Ectodermal cell (in vitro differentiated cells): ENCODE measurements around the gene TMEM167A.

Experiments used
- H3K27ac ChIP-seq: 2 replicates; pipeline ENCODE4 v1.7.0; 2013; ENCODE audit warnings: mild to moderate bottlenecking, low read depth, low read length; ENCODE audit not compliant: insufficient read depth, poor library complexity, severe bottlenecking
- H3K27me3 ChIP-seq: 2 replicates; pipeline ENCODE4 v1.7.0; 2013; ENCODE audit warnings: mild to moderate bottlenecking, low read length; ENCODE audit not compliant: insufficient read depth, control insufficient read depth, poor library complexity, severe bottlenecking
- H3K36me3 ChIP-seq: one replicate; pipeline ENCODE4 v1.7.0; 2013; ENCODE audit warnings: low read length; ENCODE audit not compliant: control insufficient read depth, insufficient read depth
- H3K4me1 ChIP-seq: one replicate; pipeline ENCODE4 v1.7.0; 2013; ENCODE audit warnings: low read length; ENCODE audit not compliant: control insufficient read depth, insufficient read depth
- H3K4me3 ChIP-seq: 2 replicates; pipeline ENCODE4 v1.7.0; 2013; ENCODE audit warnings: low read depth, low read length, control low read depth; ENCODE audit not compliant: insufficient read depth
- H3K9me3 ChIP-seq: 2 replicates; pipeline ENCODE4 v1.7.0; 2013; ENCODE audit warnings: mild to moderate bottlenecking, low read length, moderate library complexity; ENCODE audit not compliant: control insufficient read depth
- WGBS, 2 experiments: methylation state at CpG; one replicate each; pipeline ENCODE4 v1.1.7; 2013; ENCODE audit warnings: missing lambda C conversion rate in 2 of 2; 5-methylcytosine and 5-hydroxymethylcytosine counted together

TMEM167A gene

DNA sequence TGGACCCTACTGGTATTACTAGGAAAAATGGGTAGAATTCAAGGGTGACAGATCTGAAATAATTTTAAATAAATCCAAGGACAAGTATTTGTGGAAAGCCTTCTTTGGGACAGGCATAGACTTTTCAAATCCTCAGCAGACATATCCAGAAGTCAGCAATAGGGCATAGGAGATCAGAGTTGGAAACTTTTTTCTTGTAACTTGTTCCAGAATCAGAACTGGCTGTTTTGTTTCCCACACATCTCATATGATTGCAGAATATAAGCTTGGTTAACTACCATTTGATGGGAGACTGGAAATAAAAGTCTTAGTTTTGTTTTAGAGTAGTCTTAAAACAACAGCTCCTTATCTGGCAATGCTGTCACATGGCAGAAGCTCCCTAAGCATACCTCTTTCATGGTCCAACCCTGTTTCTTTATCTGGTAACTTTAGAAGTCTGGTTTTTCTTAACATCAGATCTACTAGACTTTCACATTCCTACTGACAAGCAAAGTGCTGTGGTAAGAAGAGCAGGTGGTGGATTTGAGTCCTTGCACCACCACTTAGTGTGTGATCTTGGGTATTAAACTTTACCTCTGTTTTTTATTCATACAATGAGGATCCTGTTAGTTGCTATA, 25.3 kb upstream of the TMEM167A start:
- H3K9me3 ChIP-seq: no peaks in the 10 kb centered on the region
- no peaks in the 10 kb centered on the region for H3K27me3 ChIP-seq
- no peak overlapping the region for H3K27ac ChIP-seq
- H3K4me3 ChIP-seq: no peak overlapping the region
- H3K4me1 ChIP-seq: peaks cover 12% of the 10 kb centered on the region
- no peaks in the 10 kb centered on the region for H3K36me3 ChIP-seq

- peaks cover 12% of the 10 kb centered on the region for H3K4me1 ChIP-seq
- no peak overlapping the region for H3K4me3 ChIP-seq
- H3K9me3 ChIP-seq: no peaks in the 10 kb centered on the region
- no peak overlapping the region for H3K27ac ChIP-seq
- H3K36me3 ChIP-seq: no peaks in the 10 kb centered on the region
- no peaks in the 10 kb centered on the region for H3K27me3 ChIP-seq
- 100% methylated on average over 1 of the region's 1 CpG; no CpG with 5 or more reads in 1 of the 2 experiments for WGBS, 2 experiments
Measured at GRCh38 chr5:83101514-83101913, 24.3 kb upstream of the TMEM167A start.

- Histone ChIP-seq H3K27ac (no peak overlapping the region), H3K27me3 (no peaks in the 10 kb centered on the region), H3K36me3 (no peaks in the 10 kb centered on the region), H3K4me1 (peaks cover 12% of the 10 kb centered on the region), H3K4me3 (no peak overlapping the region), H3K9me3 (no peaks in the 10 kb centered on the region)
- WGBS, 2 experiments: 0 to 10% methylated on average over 1 of the region's 1 CpG
Measured at GRCh38 chr5:83099445-83099844, 22.3 kb upstream of the TMEM167A start.

DNA sequence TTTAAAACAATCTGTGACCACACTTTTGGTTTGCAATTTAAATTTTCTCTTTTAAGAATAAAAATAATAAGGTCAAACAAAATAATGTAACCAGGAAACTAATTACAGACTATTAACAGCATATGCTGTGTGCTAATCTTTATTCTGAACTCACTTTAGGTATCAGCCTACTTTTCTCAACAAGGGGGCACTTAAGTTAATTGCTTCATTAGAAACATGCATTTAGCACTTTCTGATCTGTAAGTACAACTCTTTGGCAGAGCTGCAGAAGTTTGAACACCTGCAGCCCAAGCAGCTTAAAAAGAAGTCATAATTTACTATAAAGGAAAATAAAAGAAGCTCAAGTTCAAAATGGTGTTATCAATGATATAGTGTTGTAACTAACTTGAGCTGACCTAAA, 21.8 kb upstream of the TMEM167A start:
- Histone ChIP-seq H3K4me1 (peaks cover 12% of the 10 kb centered on the region), H3K9me3 (no peaks in the 10 kb centered on the region), H3K27me3 (no peaks in the 10 kb centered on the region), H3K27ac (no peak overlapping the region), H3K4me3 (no peak overlapping the region), H3K36me3 (no peaks in the 10 kb centered on the region)

GRCh38 chr5:83097689-83098231, 20.6 kb upstream of the TMEM167A start:
- Histone ChIP-seq H3K36me3 (no peaks in the 10 kb centered on the region), H3K4me3 (no peak overlapping the region), H3K27ac (no peak overlapping the region), H3K9me3 (peaks cover 5% of the 10 kb centered on the region), H3K4me1 (peaks cover 12% of the 10 kb centered on the region), H3K27me3 (no peaks in the 10 kb centered on the region)
- WGBS, 2 experiments: 84 to 90% methylated on average over 2 of the region's 2 CpGs

GRCh38 chr5:83096660-83097339, 19.6 kb upstream of the TMEM167A start:
- Histone ChIP-seq H3K27ac (no peak overlapping the region), H3K9me3 (peaks cover 5% of the 10 kb centered on the region), H3K27me3 (no peaks in the 10 kb centered on the region), H3K36me3 (no peaks in the 10 kb centered on the region), H3K4me1 (peaks cover 12% of the 10 kb centered on the region), H3K4me3 (no peak overlapping the region)
- WGBS, 2 experiments: 92 to 97% methylated on average over 2 of the region's 2 CpGs

DNA sequence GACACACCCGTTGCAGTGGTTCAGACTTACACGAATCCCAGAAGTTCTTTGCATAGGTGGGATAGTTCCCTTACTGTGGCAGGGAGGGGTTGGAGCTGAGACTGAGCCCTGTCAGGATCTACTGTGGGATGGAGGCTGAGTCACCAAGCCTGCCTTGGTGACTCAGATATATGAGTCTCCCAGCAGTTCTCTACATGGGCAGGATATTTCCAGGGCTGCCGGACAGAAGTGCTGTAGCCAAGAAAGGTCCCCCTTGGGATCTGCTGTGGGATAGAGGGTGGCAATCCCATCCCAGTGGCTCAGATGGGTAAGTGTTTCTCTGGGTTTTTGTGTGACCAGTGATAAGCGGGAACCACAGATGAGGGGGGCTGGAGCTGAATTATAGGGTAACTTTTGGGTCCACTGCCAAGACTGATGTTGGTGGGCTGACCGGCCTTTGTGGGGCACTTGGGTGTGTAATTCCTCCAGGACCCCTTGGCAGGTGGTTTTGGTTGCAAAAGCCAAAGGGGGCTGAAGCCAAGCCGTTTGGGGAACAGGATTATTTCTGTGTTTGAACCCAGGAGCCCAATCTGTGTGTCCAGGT, 18.9 kb upstream of the TMEM167A start:
- Histone ChIP-seq H3K27me3 (no peaks in the 10 kb centered on the region), H3K4me3 (no peak overlapping the region), H3K9me3 (peaks cover 5% of the 10 kb centered on the region), H3K4me1 (peaks cover 12% of the 10 kb centered on the region), H3K27ac (no peak overlapping the region), H3K36me3 (no peaks in the 10 kb centered on the region)
- 70 to 73% methylated on average over 6 of the region's 6 CpGs for WGBS, 2 experiments

GRCh38 chr5:83095163-83095956, 18.2 kb upstream of the TMEM167A start:
- Histone ChIP-seq H3K4me1 (peaks cover 12% of the 10 kb centered on the region), H3K27me3 (no peaks in the 10 kb centered on the region), H3K36me3 (no peaks in the 10 kb centered on the region), H3K27ac (no peak overlapping the region), H3K9me3 (peaks cover 5% of the 10 kb centered on the region), H3K4me3 (no peak overlapping the region)
- WGBS, 2 experiments: 95 to 97% methylated on average over 3 of the region's 3 CpGs

DNA sequence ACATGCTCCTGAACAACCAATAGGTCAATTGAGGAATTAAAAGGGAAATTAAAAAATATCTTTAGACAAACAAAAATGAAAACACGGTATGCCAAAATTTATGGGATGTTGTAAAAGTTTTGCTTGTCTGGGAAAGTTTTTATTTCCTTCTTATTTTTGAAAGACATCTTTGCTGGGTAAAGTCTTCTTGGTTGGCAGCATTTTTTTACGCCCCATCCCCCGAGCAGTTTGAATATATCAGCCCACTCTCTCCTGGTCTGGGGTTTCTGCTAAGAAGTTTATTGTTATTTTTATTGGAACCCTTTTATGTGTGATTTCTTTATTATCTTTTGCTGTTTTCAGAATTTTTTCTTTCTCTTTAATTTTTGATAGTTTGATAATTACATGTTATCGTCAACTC, 16.5 kb upstream of the TMEM167A start:
- WGBS, 2 experiments: 94 to 96% methylated on average over 3 to 4 of the region's 4 CpGs
- H3K4me3 ChIP-seq: no peak overlapping the region
- no peaks in the 10 kb centered on the region for H3K36me3 ChIP-seq
- no peak overlapping the region for H3K27ac ChIP-seq
- H3K27me3 ChIP-seq: no peaks in the 10 kb centered on the region
- peaks cover 5% of the 10 kb centered on the region for H3K9me3 ChIP-seq
- no peaks in the 10 kb centered on the region for H3K4me1 ChIP-seq

GRCh38 chr5:83092619-83093018, 15.4 kb upstream of the TMEM167A start:
- H3K4me1 ChIP-seq: no peaks in the 10 kb centered on the region
- H3K27me3 ChIP-seq: no peaks in the 10 kb centered on the region
- no peak overlapping the region for H3K27ac ChIP-seq
- no peak overlapping the region for H3K4me3 ChIP-seq
- peaks cover 5% of the 10 kb centered on the region for H3K9me3 ChIP-seq
- no peaks in the 10 kb centered on the region for H3K36me3 ChIP-seq
- no CpG with 5 or more reads among the region's 2 CpGs for WGBS, 2 experiments
